Measurements from ENCODE around the gene SLC9C1.

- TF ChIP-seq, protein P1, sequence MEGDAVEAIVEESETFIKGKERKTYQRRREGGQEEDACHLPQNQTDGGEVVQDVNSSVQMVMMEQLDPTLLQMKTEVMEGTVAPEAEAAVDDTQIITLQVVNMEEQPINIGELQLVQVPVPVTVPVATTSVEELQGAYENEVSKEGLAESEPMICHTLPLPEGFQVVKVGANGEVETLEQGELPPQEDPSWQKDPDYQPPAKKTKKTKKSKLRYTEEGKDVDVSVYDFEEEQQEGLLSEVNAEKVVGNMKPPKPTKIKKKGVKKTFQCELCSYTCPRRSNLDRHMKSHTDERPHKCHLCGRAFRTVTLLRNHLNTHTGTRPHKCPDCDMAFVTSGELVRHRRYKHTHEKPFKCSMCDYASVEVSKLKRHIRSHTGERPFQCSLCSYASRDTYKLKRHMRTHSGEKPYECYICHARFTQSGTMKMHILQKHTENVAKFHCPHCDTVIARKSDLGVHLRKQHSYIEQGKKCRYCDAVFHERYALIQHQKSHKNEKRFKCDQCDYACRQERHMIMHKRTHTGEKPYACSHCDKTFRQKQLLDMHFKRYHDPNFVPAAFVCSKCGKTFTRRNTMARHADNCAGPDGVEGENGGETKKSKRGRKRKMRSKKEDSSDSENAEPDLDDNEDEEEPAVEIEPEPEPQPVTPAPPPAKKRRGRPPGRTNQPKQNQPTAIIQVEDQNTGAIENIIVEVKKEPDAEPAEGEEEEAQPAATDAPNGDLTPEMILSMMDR (IDR thresholded peaks at IDR 0.05; ENCODE audit: poor library complexity) = no peak
- TF ChIP-seq EZH2phosphoT487 (IDR thresholded peaks at IDR 0.05; ENCODE audit: low read depth, severe bottlenecking, unreplicated experiment) = no peak
- no peak for TF ChIP-seq EZH2 (IDR thresholded peaks at IDR 0.05; ENCODE audit: borderline replicate concordance)
These were observed 94.2 kb downstream of the SLC9C1 start for GRCh38 chr3:112199622-112200316.
